Right ventricle myocardium superior (tissue), 1 donor: ENCODE measurements around the gene KLC3. TPM values are rescaled to one million over a fixed set of nuclear protein-coding genes. Genes with fewer than 3 reads are reported as not detected.
A peak's percentile ranks its signal among the peaks of the same experiment; 100 is the strongest.

Experiments used
- ATAC-seq: fragments of 200-7000 bp; cut with Tn5 transposase; one replicate; pipeline ENCODE4 v1.9.1; 2020; ENCODE audit warnings: mild to moderate bottlenecking; ENCODE audit not compliant: poor library complexity
- DNase-seq: peaks from one replicate; pipeline ENCODE4 v3.0.0-alpha.2; 2020
- intact Hi-C: fragments of 100-400 bp; cut with DNase I; formaldehyde crosslinking; loops from one replicate; pipeline ENCODE4 v1.11.2; 2022
- total RNA-seq: library from RNA; stranded (reverse); fragmentation: NEBNext Ultra II Directional; extraction: Animal tissue kit (Norgen Biotek cat#: 25700); gene quantifications from one replicate; pipeline ENCODE4 v1.2.1, GENCODE V29; 2021
- donor health status: DM: no; HTN: yes; CAD: no; lungs with severe emphysema.

The KLC3 gene
- total RNA-seq, 1 donor from 2014 or later: not detected

- DNase-seq (no peak), ATAC-seq (no peak)
- intact Hi-C loops: no loop called here
Measured at GRCh38 chr19:45357445-45357783, 16.9 kb downstream of the KLC3 start.

- ATAC-seq: no peak
- DNase-seq: no peak
- intact Hi-C loops: no loop called here
Measured at GRCh38 chr19:45358213-45358792, 17.8 kb downstream of the KLC3 start.

DNA sequence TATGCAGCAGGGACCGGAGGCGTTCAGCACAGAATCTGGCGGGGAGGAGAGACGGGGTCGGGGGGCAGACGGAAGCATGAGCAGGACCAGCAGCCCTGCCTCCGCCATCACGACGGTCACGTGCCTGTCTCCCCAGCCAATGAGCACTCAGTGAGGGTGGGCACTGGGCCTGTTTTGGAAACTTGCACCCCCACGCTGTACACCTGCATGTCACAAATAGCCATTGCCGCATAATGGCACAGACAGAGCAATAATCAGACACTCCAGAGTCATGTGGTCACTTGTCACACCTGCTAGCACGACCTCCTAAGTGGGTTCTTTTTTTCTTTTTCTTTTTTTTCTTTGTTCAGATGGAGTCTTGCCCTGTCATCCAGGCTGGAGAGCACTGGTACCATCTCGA, 21.1 kb downstream of the KLC3 start:
- no peak for ATAC-seq
- intact Hi-C loops: no loop called here
- no peak for DNase-seq

DNA sequence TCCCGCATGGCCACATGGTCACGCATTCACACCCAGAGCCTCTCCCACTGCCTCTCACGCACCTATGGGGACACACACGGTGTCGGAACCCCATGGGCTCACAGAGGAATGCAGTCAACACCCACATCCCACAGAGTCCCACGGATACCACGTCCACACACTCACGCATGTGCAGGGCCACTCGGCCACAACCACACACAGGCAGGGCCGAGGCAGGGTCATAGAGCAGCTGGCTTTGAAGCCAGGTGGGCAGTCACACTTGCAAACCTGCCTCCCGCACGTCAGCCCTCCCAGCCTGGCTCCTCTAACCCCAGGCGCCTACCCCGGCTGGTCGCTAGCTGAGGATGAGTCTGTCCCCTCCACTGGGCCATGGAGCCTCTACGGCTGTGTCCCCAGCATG, 21.7 kb downstream of the KLC3 start:
- no peak for DNase-seq
- no peak for ATAC-seq
- intact Hi-C loops: no loop called here

- DNase-seq (no peak), ATAC-seq (no peak)
- intact Hi-C loops: no loop called here
Measured at GRCh38 chr19:45363861-45364459, 23.4 kb downstream of the KLC3 start.

- ATAC-seq: no peak
- intact Hi-C loops: no loop called here
- no peak for DNase-seq
Measured at GRCh38 chr19:45364696-45365095, 24.1 kb downstream of the KLC3 start.

DNA sequence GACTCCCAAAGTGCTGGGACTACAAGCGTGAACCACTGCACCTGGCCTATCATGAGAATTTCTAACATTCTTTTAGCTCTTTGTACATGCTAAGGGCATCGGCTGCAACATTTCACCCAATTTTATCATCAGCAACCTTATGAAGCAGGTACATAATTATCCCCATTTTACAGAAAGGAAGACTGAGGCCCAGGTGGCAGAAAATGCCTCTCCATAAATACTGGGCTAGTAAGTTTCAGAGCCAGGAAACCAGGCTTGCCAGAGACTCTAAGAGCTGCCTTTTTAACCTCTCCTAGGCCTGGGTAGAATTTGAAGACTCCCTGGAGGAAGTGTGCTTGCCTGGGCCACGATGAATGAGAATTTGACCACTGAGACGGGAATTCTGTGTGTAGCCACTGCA, 27.6 kb downstream of the KLC3 start:
- intact Hi-C loops: no loop called here
- no peak for DNase-seq
- no peak for ATAC-seq

DNA sequence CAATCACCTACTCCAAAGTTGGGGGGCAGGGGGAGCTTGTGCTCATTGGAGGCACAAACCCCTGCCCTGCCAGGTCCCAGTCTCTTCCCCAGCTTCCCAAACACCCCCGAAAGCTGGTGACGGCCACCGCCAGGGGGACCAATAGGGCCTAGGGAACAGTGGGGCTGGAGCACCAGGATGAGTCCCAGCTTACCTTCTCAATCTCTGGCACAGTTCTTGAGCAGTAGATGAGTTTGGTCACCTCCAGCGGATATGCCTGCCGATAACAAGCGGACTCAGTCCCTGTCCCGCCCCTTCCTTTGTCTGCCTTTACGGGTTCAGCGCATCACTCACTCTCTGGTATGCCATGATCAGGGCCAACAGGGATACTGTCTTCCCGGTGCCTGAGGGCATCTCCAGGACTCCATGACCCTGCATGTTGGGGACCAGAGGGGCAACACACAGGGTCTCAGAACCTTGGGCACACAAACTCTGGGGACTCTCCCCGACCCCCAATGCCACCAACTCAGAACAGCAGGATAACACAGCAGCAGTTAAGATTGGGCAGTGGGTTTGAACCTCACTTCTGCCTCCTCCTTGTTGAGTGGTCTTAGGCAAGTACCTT, 28.3 kb downstream of the KLC3 start:
- DNase-seq (no peak), ATAC-seq (no peak)
- intact Hi-C loops: no loop called here

DNA sequence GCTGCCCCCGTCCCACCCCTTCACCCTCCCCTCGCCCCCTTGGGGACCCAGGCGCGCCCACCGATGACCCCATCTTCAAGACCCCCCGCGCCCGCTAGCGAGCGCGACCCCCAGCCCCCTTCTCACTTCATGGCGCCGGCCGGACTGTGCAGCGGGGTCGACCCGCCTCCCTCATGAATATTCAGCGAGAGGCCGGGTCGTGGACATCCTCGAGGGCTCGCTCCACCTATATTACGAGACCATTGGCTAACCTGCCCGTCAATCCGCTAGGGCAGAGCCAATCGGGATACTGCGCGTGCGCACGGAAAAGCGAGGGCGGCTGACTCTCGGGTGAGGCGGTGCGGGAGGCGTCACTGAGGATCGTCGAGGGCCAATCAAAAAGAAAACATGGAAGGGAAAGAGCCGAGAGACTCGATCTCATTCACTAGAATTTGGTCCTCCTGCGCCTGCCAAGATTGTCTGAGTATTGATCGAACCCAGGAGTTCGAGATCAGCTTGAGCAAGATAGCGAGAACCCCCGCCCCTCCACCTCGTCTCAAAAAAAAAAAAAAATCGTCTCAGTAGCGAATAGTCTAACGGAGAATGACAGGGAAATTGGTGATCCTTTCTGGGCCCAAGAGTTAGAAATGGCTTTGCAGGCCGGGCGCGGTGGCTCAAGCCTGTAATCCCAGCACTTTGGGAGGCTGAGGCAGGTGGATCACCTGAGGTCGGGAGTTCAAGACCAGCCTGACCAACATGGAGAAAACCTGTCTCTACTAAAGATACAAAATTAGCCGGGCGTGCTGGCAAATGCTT, 30.1 kb downstream of the KLC3 start, which contains the start of gene ERCC2:
TSS of gene ERCC2 (minus strand) at position 164 of the 795 bp plus-strand sequence. CDS start at position 131, 33 bp downstream.
- ATAC-seq (peak; percentile 98), DNase-seq (peak; percentile 99)
- intact Hi-C loops: no loop called here

DNA sequence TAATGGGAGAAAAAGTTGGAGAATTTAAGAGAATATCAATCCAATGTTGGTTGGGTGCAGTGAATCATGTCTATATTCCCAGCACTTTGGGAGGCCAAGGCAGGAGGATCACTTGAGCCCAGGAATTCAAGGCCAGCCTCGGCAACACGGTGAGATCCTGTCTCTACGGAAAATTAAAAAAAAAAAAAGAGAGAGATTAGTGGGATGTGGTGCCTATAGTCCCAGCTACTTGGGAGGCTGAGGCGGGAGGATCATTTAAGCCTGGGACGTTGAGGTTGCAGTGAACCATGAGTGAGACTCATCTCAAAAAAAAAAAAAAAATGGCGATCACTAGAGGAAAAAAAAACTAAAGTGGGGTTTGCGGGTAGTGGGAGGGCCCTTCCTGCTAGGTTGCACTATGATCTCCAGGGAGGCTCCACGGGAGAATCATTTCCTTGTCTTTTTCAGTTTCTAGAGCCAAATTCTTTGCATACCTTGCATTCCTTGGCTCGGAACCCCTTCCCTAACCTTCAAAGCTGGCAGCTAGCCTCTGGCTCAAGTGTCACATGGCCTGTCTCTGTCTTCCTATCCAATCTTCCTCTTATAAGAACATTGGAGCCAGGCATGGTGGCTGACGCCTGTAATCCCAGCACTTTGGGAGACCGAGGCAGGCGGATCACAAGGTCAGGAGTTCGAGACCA, 35.6 kb downstream of the KLC3 start:
- peak; percentile 50 for DNase-seq
- peak; percentile 72 for ATAC-seq
- intact Hi-C loops: no loop called here

- intact Hi-C loops: no loop called here
- DNase-seq (no peak), ATAC-seq (no peak)
Measured at GRCh38 chr19:45380107-45380506, 39.6 kb downstream of the KLC3 start.

DNA sequence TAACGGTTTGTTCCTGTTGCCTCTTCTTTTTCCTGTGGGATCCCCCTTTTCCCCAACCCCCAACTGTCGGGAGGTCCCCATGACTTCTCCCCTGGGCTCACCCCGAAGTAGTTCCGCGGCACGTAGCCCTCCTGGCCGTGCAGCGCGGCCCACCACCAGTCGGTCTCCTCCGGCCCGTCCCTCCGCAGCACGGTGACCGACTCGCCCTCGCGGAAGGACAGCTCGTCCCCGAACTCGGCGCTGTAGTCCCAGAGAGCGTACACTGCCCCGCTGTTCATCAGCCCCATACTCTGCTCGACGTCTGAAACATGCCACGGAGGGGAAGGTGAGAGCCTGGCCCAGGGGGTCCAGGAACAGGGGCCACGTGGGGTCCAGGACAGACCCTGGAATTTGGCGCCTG, 41.9 kb downstream of the KLC3 start:
- intact Hi-C loops: no loop called here
- DNase-seq: no peak
- ATAC-seq: no peak

DNA sequence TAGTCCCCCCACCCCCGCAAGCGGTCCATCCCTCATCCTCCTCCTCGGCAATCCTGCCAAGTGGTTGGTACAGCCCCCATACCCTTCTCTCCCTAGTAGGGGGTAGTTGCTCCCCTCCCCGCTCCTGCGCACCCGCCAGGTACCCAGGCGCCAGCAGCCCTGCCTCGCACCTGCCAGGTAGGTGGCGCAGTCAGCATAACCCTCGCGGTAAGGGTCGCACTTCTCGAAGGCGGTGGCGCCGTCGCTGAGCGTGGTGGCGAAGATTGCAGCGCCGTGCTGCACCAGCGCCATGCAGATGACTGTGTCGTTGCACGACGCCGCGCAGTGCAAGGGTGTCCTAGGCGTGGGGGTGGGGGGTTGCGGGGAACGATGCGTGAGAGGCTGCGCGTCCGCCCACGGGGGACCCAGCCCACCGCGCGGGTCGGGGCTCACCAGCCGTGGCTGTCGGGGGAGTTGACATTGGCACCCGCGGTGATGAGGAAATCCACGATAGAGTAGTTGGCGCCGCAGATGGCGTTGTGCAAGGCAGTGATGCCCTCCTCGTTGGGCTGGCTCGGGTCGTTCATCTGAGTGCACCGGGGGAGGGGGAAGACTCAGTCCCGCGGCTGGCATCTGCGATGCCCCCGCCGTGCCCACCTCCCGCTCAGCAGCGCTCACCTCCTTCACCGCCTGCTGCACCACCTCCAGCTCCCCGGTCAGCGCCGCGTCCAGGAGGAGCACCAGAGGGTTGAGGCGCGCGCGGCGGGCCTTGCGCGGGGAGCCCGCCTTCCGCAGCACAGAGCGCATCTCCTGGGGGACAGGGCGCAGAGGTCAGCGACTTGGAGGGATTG, 45.1 kb downstream of the KLC3 start:
- DNase-seq: no peak
- intact Hi-C loops: no loop called here
- ATAC-seq: peak; percentile 46

GRCh38 chr19:45391346-45391745, 50.8 kb downstream of the KLC3 start:
- ATAC-seq: no peak
- no peak for DNase-seq
- intact Hi-C loops: no loop called here

- intact Hi-C loops: no loop called here
- ATAC-seq: no peak
Measured at GRCh38 chr19:45391871-45392665, 51.5 kb downstream of the KLC3 start.

DNA sequence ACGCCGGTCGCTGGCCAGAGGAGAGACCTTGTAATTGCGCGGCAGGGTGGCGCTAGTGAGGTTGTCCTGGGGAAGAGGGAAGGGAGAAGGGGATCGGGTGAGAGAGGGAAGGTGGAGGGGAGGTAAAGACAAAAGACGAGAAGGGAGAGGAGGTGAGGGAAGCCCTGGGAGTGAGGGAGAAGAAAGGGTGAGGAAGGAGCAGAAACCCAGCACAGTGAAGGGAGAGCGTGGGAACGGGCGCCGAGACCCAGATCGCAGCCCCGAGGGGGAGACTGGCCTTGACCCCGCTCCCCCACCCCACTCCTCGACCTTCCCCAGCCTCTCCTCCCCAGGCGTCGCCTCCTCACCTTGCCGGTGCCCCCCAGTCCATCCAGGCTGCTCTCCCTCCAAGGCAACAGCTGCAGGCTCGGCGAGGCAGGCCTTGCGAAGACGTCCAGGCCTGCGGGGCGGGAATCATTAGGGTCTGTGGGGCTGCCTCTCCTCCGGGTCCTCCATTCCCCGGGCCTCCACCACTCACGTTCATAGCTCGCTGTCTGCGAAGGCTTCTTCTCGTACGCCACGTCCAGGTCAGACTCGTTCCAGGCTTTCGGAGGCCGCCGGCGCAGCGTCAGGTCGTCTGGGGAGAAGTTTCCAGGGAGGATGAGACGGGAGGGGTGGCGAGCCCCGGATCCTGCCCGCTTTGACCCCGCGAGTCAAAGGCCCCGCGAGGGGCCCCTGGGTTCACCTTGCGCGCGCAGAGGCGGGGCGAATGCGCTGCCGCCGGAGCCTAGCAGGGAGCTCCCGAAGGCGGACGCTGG, 55.5 kb downstream of the KLC3 start:
- intact Hi-C loops: no loop called here
- ATAC-seq (no peak), DNase-seq (peak; percentile 41)

More at GRCh38 chr19:45391871-45392665, 51.5 kb downstream of the KLC3 start:
- peak; percentile 33 for DNase-seq

- DNase-seq: peak; percentile 37
- intact Hi-C loops: no loop called here
- ATAC-seq: no peak
Measured at GRCh38 chr19:45400192-45400591, 59.6 kb downstream of the KLC3 start.
